Nephron progenitor cell (in vitro differentiated cells): Measurements from ENCODE around the gene VPS39.

Experiments used
- DNase-seq: peaks from one replicate; pipeline ENCODE4 v3.0.0; 2021
- H3K27ac Mint-ChIP-seq: 2 replicates; pipeline ENCODE4 v1.8.0; 2021; ENCODE audit warnings: mild to moderate bottlenecking, moderate library complexity, mixed read lengths
- H3K27me3 Mint-ChIP-seq: 2 replicates; pipeline ENCODE4 v1.8.0; 2021; ENCODE audit warnings: mild to moderate bottlenecking, low read depth, mixed read lengths; ENCODE audit not compliant: poor library complexity
- H3K36me3 Mint-ChIP-seq: 2 replicates; pipeline ENCODE4 v1.8.0; 2021; ENCODE audit warnings: low read depth, mixed read lengths
- H3K4me1 Mint-ChIP-seq: 2 replicates; pipeline ENCODE4 v1.8.0; 2021; ENCODE audit warnings: mixed read lengths
- H3K4me3 Mint-ChIP-seq: 2 replicates; pipeline ENCODE4 v1.8.0; 2021; ENCODE audit warnings: mild to moderate bottlenecking, moderate library complexity, mixed read lengths
- H3K9me3 Mint-ChIP-seq: 2 replicates; pipeline ENCODE4 v1.8.0; 2021; ENCODE audit warnings: mild to moderate bottlenecking, moderate library complexity, mixed read lengths
- TF ChIP-seq, protein P1 (sequence below): fragments of 200-600 bp; sonication (generic); IDR thresholded peaks from 2 replicates; pipeline ENCODE4 v1.5.0; 2021; ENCODE audit warnings: antibody characterized with exemption

VPS39 gene

DNA sequence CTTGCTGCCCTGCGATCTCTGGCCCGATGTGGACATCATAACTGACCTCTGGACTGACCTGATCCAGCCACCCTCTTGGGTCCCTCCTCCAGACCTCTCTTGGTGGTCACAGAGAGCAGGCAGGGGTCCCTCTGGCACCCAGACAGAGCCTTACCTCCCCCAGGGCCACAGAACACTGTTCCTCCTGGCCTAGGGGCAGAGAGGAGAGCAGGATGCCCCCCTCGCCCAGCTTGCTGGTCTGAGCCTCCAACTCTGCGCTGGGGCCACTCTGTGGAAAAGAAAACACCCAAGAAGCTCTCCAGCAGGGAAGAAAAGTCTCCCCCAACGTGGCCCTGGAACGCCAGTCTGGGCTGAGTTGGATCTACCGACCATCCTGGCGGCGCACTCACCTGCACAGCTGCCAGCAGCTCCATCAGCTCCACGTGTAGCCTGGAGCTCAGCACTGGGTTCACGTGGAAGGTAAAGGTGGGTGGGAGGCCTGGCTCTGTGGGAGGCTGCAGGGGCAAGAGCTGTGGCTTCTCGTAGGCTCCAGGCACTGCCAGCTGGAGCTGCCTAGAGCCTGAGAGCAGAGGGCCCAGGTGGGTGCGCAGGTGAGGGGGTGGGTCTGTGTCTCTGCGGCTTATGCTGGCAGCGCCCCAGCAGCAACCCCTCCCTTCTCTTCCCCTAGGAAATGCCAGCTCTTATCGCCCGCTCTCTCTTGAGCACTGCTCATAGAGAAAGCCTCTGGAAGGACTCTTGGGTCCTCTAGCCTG lies 57.7 kb downstream of the VPS39 start:
- Mint-ChIP-seq H3K27ac (no peak overlapping the region), H3K36me3 (no peaks in the 10 kb centered on the region), H3K4me3 (no peak overlapping the region), H3K4me1 (peaks cover 65% of the 10 kb centered on the region), H3K9me3 (no peaks in the 10 kb centered on the region), H3K27me3 (peaks cover 11% of the 10 kb centered on the region)
- DNase-seq = no peak
- TF ChIP-seq, protein P1, sequence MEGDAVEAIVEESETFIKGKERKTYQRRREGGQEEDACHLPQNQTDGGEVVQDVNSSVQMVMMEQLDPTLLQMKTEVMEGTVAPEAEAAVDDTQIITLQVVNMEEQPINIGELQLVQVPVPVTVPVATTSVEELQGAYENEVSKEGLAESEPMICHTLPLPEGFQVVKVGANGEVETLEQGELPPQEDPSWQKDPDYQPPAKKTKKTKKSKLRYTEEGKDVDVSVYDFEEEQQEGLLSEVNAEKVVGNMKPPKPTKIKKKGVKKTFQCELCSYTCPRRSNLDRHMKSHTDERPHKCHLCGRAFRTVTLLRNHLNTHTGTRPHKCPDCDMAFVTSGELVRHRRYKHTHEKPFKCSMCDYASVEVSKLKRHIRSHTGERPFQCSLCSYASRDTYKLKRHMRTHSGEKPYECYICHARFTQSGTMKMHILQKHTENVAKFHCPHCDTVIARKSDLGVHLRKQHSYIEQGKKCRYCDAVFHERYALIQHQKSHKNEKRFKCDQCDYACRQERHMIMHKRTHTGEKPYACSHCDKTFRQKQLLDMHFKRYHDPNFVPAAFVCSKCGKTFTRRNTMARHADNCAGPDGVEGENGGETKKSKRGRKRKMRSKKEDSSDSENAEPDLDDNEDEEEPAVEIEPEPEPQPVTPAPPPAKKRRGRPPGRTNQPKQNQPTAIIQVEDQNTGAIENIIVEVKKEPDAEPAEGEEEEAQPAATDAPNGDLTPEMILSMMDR = no peak

DNA sequence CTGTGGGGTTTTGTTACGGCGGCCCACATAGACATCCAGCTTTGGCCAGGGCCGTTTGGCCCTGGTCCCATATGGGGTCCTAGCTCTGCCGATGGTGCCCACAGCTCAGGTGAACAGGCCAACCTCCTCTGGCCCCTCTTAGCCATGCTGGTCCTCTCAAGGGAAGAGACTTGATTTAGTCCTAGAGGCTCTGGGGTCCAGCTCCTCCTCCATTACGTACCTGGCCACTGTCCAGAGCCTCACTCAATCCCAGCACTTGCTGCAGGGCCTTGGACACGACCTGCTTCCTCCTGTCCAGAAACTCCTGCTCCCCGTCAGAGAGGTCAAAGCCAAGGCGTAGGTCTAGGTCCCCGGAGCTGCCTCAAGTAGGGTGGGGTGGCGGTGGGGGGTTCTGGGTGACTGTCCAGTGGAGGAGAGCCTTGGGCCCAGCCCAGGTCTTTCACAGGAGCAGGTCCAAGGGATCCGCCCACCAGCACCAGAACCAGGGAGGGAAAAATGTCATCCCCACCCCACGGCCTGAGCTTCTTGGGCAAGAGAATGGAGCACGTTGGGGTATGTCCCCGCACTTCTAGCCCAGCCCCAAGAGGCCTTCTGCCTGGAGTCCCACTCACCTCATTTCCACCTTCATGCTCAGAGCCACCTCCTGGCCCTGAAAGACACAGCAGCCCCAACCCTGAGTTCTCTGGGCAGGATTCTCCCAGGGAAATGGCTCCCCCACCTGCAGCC lies 58.4 kb downstream of the VPS39 start:
- peaks cover 65% of the 10 kb centered on the region for H3K4me1 Mint-ChIP-seq

DNA sequence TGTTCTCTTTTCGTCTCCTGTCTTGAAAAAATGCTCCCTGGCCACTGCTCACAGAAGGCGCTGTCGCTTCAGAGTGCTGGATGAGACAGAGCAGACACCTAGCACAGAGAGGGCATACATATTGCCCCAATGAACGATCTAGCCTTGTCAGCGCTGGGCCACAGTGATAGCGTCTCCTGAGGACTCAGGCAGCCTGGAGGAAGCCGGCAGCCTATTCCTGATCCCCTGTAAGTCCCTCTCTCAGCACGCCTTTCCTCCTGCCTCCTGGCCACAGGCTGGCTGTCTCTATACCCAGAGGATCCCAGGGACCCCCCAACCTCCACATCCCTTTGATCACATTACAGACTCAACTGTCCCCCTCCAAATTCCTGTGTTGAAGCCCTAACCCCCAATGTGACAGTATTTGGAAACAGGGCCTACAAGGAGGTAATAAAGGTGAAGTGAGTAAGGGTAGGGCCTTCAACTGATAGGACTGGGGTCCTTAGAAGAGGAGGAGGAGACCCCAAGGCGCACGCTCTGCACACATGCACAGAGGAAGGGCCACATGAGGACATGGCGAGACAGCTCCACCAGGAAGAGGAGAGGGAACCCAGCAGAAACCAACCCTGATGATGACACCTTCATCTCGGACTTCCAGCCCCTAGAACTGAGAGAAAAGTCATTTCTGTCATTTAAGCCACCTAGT lies 59.2 kb downstream of the VPS39 start:
- Mint-ChIP-seq H3K27ac (no peak overlapping the region), H3K4me1 (peaks cover 59% of the 10 kb centered on the region), H3K4me3 (no peak overlapping the region), H3K27me3 (peaks cover 13% of the 10 kb centered on the region), H3K36me3 (no peaks in the 10 kb centered on the region), H3K9me3 (no peaks in the 10 kb centered on the region)
- no peak for DNase-seq
- TF ChIP-seq, protein P1 = no peak

More for the DNA sequence above, 58.4 kb downstream of the VPS39 start:
- DNase-seq = no peak
- H3K27me3 Mint-ChIP-seq = peaks cover 13% of the 10 kb centered on the region
- no peak overlapping the region for H3K27ac Mint-ChIP-seq
- H3K9me3 Mint-ChIP-seq = no peaks in the 10 kb centered on the region
- H3K36me3 Mint-ChIP-seq = no peaks in the 10 kb centered on the region
- H3K4me3 Mint-ChIP-seq = no peak overlapping the region
- TF ChIP-seq, protein P1 = no peak

DNA sequence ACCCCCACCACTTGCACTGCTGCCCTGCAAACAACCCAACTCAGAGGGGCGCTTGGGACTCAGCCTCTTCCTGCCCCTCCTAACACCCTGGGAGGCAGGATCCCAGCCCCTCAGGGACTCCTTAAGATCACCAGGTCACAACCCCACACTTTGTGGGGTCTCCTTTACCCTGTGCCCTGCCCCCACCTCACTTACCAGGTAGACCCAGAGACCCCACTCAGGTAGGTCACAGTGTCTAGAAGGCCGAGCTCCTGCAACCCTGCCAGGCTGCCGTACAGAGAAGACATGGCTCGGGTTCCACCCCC lies 60.7 kb downstream of the VPS39 start:
- TF ChIP-seq, protein P1 = no peak
- Mint-ChIP-seq H3K4me1 (peaks cover 50% of the 10 kb centered on the region), H3K4me3 (no peak overlapping the region), H3K27me3 (peaks cover 19% of the 10 kb centered on the region), H3K27ac (no peak overlapping the region), H3K9me3 (no peaks in the 10 kb centered on the region), H3K36me3 (no peaks in the 10 kb centered on the region)
- DNase-seq = no peak

DNA sequence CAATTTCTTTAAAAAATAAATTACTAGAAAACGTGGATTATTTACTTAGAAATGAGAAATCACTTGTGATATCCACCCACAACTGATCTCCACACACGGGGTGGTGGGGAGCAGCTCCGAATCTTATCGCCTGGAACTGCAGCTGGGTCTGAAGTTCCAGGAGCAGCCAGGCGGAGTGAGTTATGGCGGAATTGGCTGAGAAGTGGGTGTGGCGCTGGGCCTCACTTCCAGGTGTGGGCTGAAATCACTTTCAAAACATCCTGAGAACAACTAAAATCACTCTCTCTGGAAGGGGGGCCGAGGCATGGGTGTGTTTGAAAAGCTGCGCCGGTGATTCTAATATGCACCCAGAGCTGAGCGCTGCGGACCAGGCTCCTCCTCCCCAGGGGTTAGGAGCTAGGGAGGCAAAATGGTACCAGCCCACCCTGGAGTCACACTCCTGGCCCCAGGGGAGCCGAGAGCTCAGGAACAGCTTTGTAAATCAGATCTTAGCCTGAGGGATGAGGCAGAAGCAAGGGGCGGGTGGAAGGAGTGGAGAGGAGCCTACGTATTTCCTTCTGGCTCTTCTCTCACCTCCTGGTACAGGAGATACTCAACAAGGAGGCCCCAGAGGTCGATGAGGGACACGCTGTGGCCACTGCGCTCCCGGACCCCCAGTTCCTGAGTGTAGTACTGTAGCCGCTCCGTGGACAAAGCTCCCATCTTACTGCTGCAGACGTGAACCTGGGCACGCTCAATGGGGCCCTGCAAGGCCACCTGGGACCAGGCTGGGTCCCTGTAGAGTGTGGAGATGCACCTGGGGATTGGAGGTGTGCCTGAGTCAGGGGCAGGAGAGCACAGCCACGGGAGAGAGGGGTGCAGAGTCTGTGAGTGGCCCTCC lies 61.3 kb downstream of the VPS39 start:
- no peak for DNase-seq
- no peaks in the 10 kb centered on the region for H3K36me3 Mint-ChIP-seq
- H3K4me3 Mint-ChIP-seq = no peak overlapping the region
- peaks cover 44% of the 10 kb centered on the region for H3K4me1 Mint-ChIP-seq
- no peaks in the 10 kb centered on the region for H3K9me3 Mint-ChIP-seq
- peaks cover 19% of the 10 kb centered on the region for H3K27me3 Mint-ChIP-seq
- H3K27ac Mint-ChIP-seq = no peak overlapping the region
- TF ChIP-seq, protein P1 = no peak
